Upper lobe of right lung (tissue), 1 donor: ENCODE data around the gene PPP1R14C. TPM values are rescaled to one million over a fixed set of nuclear protein-coding genes. Genes with fewer than 3 reads are reported as not detected.
"Not testable (repeated sequence)": the region's sequence is repeated elsewhere in the genome, so short reads cannot be mapped to it uniquely, and the experiment has no call there.

Source experiments
- ATAC-seq: fragments of 200-7000 bp; cut with Tn5 transposase; one replicate; pipeline ENCODE4 v1.9.1; 2020; ENCODE audit warnings: mild to moderate bottlenecking, moderate library complexity
- DNase-seq: peaks from one replicate; pipeline ENCODE4 v3.0.0-alpha.2; 2020
- H3K27ac ChIP-seq: fragments of 200-600 bp; one replicate; pipeline ENCODE4 v1.8.0; 2022
- H3K27me3 ChIP-seq: fragments of 200-600 bp; one replicate; pipeline ENCODE4 v1.8.0; 2022; ENCODE audit warnings: mild to moderate bottlenecking
- H3K36me3 ChIP-seq: fragments of 200-600 bp; one replicate; pipeline ENCODE4 v1.8.0; 2022
- H3K4me1 ChIP-seq: fragments of 200-600 bp; one replicate; pipeline ENCODE4 v1.8.0; 2022
- H3K4me3 ChIP-seq: fragments of 200-600 bp; one replicate; pipeline ENCODE4 v1.8.0; 2022; ENCODE audit warnings: mild to moderate bottlenecking
- H3K9me3 ChIP-seq: fragments of 200-600 bp; one replicate; pipeline ENCODE4 v1.8.0; 2022
- CTCF ChIP-seq: fragments of 200-600 bp; IDR thresholded peaks from one replicate; pipeline ENCODE4 v1.8.0; 2022; ENCODE audit warnings: antibody characterized with exemption
- intact Hi-C: fragments of 100-400 bp; cut with DNase I; formaldehyde crosslinking; loops from one replicate; pipeline ENCODE4 v1.11.0; 2022
- total RNA-seq: library from RNA; stranded (reverse); fragmentation: NEBNext Ultra II Directional; extraction: Animal tissue kit (Norgen Biotek cat#: 25700); gene quantifications from one replicate; pipeline ENCODE4 v1.2.1, GENCODE V29; 2021
- donor health status: DM: no; HTN: yes; CAD: no; lungs with severe emphysema.

Gene PPP1R14C
- total RNA-seq, 1 donor from 2014 or later = 10.0 TPM

GRCh38 chr6:150129616-150130505 is 13.0 kb upstream of the PPP1R14C start:
- Histone ChIP-seq H3K27me3 (no peaks in the 10 kb centered on the region), H3K27ac (no peak overlapping the region), H3K4me3 (no peak overlapping the region), H3K36me3 (no peaks in the 10 kb centered on the region), H3K4me1 (peaks cover 3% of the 10 kb centered on the region), H3K9me3 (no peaks in the 10 kb centered on the region)
- DNase-seq (no peak), ATAC-seq (no peak)
- intact Hi-C loops = no loop called here
- TF ChIP-seq CTCF = no peak

GRCh38 chr6:150133686-150134085 is 9.2 kb upstream of the PPP1R14C start:
- intact Hi-C loops = no loop called here
- H3K4me3 ChIP-seq = no peak overlapping the region
- ATAC-seq (no peak), DNase-seq (no peak)
- no peak overlapping the region for H3K27ac ChIP-seq
- no peaks in the 10 kb centered on the region for H3K36me3 ChIP-seq
- no peaks in the 10 kb centered on the region for H3K9me3 ChIP-seq
- peaks cover under 1% of the 10 kb centered on the region for H3K27me3 ChIP-seq
- H3K4me1 ChIP-seq = peaks cover 2% of the 10 kb centered on the region
- TF ChIP-seq CTCF = no peak

- intact Hi-C loops = no loop called here
- Histone ChIP-seq H3K9me3 (no peaks in the 10 kb centered on the region), H3K36me3 (no peaks in the 10 kb centered on the region), H3K27me3 (peaks cover 4% of the 10 kb centered on the region), H3K4me3 (no peak overlapping the region), H3K27ac (no peak overlapping the region), H3K4me1 (no peaks in the 10 kb centered on the region)
- DNase-seq = no peak
- no peak for TF ChIP-seq CTCF
- peak; percentile 63 for ATAC-seq
Observed at GRCh38 chr6:150134280-150134920, 8.4 kb upstream of the PPP1R14C start.

GRCh38 chr6:150137711-150138110 is 5.1 kb upstream of the PPP1R14C start:
- H3K27me3 ChIP-seq = peaks cover 16% of the 10 kb centered on the region
- H3K36me3 ChIP-seq, H3K4me1 ChIP-seq, H3K27ac ChIP-seq, H3K9me3 ChIP-seq, DNase-seq, H3K4me3 ChIP-seq, intact Hi-C loops, ATAC-seq: not testable (repeated sequence)

- DNase-seq (no peak), ATAC-seq (no peak)
- Histone ChIP-seq H3K27me3 (peaks cover 22% of the 10 kb centered on the region), H3K4me3 (no peak overlapping the region), H3K9me3 (no peaks in the 10 kb centered on the region), H3K27ac (no peak overlapping the region), H3K36me3 (no peaks in the 10 kb centered on the region), H3K4me1 (peaks cover 11% of the 10 kb centered on the region)
- intact Hi-C loops = no loop called here
- no peak for TF ChIP-seq CTCF
Observed at GRCh38 chr6:150138638-150139037, 4.2 kb upstream of the PPP1R14C start.

- no peaks in the 10 kb centered on the region for H3K9me3 ChIP-seq
- H3K27me3 ChIP-seq = peaks cover 31% of the 10 kb centered on the region
- no peak for TF ChIP-seq CTCF
- H3K4me3 ChIP-seq = no peak overlapping the region
- H3K36me3 ChIP-seq = no peaks in the 10 kb centered on the region
- DNase-seq (no peak), ATAC-seq (no peak)
- H3K4me1 ChIP-seq = peaks cover 15% of the 10 kb centered on the region
- intact Hi-C loops = no loop called here
- H3K27ac ChIP-seq = no peak overlapping the region
Observed at GRCh38 chr6:150139533-150139932, 3.3 kb upstream of the PPP1R14C start.
